ENCODE data around the gene STAT5B. TPM values are rescaled to one million over a fixed set of nuclear protein-coding genes. Genes with fewer than 3 reads are reported as not detected.
A peak's percentile ranks its signal among the peaks of the same experiment; 100 is the strongest.

STAT5B gene
- total and polyA plus RNA-seq, 2 of the 13 experiments (the other 11 are each of a cell fraction or from before 2014, with no cell fraction given), result 21.0 to 42.8 TPM

- H3K36me3 ChIP-seq (replicated peaks in 1 of 2; ENCODE audit: control insufficient read depth in 1 of 2, insufficient read depth in 2 of 2, low read length in 2 of 2), result no peaks in the 10 kb centered on the region
- ChIA-PET CTCF (ENCODE audit: low intra/inter-chr PET ratio, low total read pairs) (no interaction called here), POLR2A (interaction anchor here (2.2 kb wide), 1 partner anchor 10 kb away, joined by 8 read pairs; no protein-coding TSS in a partner anchor)
- 32% methylated on average over 17 of the region's 22 CpGs for WGBS (ENCODE audit: low lambda C conversion rate)
- 0 out of 2 replicates have a peak, but pooled peaks have one; percentile 29 for TF ChIP-seq PCBP1 (IDR thresholded peaks at IDR 0.05; ENCODE audit: borderline replicate concordance, low read depth, low read length)
- 0 out of 2 replicates have a peak, but pooled peaks have one; percentile 17 for TF ChIP-seq ZFX (CRISPR knock-in tag; IDR thresholded peaks at IDR 0.05; ENCODE audit: low read depth)
- TF ChIP-seq DMTF1 (CRISPR knock-in tag; IDR thresholded peaks at IDR 0.05), result no peak
- TF ChIP-seq ARID4A (CRISPR knock-in tag; IDR thresholded peaks at IDR 0.05; ENCODE audit: borderline replicate concordance), result 0 out of 2 replicates have a peak, but pooled peaks have one; percentile 9
- H3K27me3 ChIP-seq (ENCODE audit: control insufficient read depth in 1 of 2, insufficient read depth in 2 of 2, low read length in 2 of 2), result peaks cover 2 to 9% of the 10 kb centered on the region in 2 experiments; a peak in 2 of 5 replicates
- peaks cover 54% of the 10 kb centered on the region for H3K4me1 ChIP-seq (ENCODE audit: insufficient read depth, low read length)
- no peak overlapping the region for H3K27ac ChIP-seq (ENCODE audit: extremely low read length, insufficient read depth, low read length)
- DNase-seq (ENCODE audit: low spot score) (no peak), ATAC-seq (peak; percentile 7; the same call in 2 of the 3 replicates), FAIRE-seq (no peak)
- in situ Hi-C loops (cut with HindIII; ENCODE audit: extremely low pct_ligation_motif_present, low pct_unique_long_range_greater_than_20kb) (no loop called here), intact Hi-C loops (cut with micrococcal nuclease; ENCODE audit: unreplicated experiment) (no loop called here)
- H2AFZ ChIP-seq (ENCODE audit: low read length), result no peak overlapping the region
- no peaks in the 10 kb centered on the region for H3K79me2 ChIP-seq (ENCODE audit: insufficient read depth, low read length)
- H4K20me1 ChIP-seq (ENCODE audit: insufficient read depth, low read length), result no peaks in the 10 kb centered on the region
- H3K4me2 ChIP-seq (ENCODE audit: low read depth, low read length), result peak overlapping the region; percentile 41
- H3K9ac ChIP-seq (ENCODE audit: insufficient read depth, low read depth, low read length), result no peak overlapping the region
- BruUV-seq (replicated peaks), result no TSS peak
- peak overlapping the region in 1 of 3 experiments; percentile 41; a peak in 1 of 6 replicates for H3K4me3 ChIP-seq (replicated peaks in 1 of 3; ENCODE audit: insufficient read depth in 1 of 3, low read depth in 2 of 3, low read length in 3 of 3)
- no peaks in the 10 kb centered on the region for H3K9me3 ChIP-seq (ENCODE audit: low read length)
Observed at GRCh38 chr17:42163696-42164407, 112.3 kb downstream of the STAT5B start.
